GF-D8 (cell line): ENCODE measurements around the gene MYH1.
"Not testable (repeated sequence)": the region's sequence is repeated elsewhere in the genome, so short reads cannot be mapped to it uniquely, and the experiment has no call there.

Source experiments
- DNase-seq: peaks from one replicate; lab custom pipeline; 2025; lab: John Stamatoyannopoulos, UW

Gene MYH1

DNA sequence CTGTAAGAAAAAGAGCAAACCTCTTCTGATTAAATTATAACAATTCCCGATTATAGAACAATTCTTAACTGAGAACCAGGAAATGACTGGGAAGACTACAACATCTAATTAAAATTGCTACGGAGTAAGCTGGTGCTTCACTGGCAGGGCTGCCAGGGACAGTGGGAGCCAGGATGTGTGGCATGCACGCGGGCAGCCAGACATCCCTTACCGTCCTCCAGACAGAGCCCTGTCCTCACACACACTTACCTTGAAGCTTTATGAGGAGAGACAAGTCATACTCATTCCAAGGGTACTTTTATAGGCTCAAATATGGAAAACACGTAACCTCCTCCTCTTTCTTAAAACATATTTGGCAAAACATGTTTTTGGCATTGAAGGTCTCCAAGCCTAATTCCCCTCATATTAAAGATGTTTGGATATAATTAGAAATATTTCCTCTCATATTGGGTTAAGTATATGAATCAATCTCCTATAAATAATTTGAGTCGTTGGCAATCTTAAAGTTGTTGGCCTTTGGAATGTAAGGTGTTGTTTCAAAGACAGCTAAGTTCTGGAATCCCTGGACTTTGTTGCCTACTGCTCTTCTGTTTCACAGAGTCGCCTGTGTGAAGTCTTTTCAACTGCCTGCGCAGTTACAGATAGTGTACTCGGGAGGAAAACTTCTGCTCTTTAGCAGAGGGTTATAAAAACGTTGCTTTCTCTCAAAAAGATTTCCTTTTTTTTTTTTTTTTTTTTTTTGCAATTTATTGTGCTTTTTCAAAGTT is at the start of gene MYH1:
MYH1 (minus strand) TSS at position 272 of the 767 bp plus-strand sequence. CDS start 1,900 bp downstream, outside the sequence.
- DNase-seq, result no peak

DNA sequence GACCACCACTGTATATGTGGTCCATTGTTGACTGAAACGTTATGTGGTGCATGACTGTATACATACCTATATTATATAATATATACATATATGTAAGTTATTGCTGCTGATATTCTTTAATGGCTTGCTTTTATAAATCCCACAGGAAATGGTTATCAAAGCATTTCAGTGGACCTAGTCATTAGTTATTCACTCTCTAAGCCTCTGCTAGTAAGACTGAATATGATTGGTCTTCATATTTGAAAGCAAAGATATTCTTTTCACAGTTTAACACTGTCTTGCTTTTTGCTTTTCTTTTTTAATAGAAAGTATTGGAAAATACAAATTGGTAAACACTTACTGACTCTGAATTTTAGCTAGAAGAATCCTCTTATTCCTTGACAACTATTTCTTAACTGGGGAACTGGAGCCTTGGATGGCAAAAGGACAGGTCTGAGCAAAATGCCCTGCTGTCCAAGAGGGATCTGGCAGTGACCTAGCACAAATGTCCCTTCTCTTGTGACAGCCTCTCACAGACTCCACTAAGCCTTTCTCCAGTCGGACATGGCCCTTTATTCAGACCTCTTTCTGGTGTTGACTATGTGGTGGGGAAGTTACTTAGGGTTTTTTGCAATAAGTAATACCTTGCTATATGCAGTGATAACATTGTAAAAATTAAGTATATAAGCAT is 45.8 kb upstream of the MYH1 start:
- no peak for DNase-seq

DNA sequence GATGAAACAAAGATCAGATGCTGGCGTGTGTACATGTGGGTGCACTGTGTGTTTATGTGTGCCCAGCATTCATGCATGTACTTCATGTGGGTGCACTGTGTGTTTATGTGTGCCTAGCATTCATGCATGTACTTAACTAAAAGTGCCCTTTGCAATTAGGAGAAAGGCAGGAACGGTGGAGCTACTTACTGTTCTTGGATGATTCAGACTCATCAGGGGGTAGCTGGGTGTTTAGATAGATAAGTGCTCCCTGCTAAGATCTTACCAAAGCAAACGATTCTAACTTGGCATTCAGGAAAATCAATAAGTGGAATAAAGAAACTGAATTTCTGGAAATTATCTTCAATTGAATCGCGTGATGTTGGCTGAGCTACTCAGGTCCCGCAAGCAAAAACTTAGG is 39.7 kb upstream of the MYH1 start:
- no peak for DNase-seq

DNA sequence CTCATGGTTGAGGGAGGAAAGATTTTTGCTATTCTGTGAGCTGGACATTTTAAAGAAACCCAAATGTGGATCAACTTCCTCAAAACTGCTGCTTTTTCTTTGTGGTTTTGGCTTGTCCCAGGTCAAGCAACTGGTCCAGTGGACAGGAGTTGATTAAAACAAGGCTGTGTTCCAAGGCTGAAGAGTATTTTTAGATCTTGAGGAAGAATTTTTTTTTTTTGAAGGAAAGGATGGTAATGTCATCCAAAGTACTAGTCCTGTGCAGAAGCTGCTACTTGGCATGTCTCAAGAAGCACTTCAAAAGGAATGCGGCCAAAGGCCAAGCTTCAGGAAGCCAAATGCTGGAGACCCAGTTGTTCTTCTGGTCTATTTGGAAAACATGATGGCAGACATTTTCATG is 39.1 kb upstream of the MYH1 start:
- DNase-seq, result no peak

DNA sequence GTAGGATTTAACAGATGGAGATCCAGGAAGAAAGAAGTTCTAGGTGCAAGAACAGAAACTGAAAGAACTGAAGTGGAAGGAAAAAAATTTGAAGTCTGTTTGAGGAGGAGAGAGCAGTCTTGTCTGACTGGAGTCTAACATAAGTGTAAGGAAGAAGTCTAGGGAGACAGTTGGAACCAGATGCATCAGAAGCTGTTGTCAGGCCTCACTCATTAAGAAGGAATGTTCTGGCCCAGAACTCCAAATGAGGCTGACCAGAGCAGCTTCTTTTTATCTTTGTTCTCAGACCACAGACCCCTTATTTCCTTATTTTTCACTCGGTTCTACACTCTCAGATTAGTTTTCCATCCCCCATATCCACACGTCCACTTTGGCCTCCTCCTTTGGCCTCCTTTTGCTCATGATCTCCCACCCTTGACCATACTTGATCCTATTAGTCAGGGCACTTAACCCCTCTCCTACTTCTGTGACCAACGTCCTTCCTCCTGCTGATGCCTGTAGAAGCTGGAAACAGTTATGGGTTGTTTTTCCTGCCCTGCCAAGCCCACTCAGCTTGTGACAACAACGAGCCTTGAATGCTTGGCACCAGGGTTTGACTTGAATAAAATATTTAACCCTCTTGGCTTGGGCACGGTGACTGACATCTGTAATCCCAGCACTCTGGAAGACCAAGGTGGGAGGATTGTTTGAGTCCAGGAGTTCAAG is 38.1 kb upstream of the MYH1 start:
- no peak for DNase-seq

DNA sequence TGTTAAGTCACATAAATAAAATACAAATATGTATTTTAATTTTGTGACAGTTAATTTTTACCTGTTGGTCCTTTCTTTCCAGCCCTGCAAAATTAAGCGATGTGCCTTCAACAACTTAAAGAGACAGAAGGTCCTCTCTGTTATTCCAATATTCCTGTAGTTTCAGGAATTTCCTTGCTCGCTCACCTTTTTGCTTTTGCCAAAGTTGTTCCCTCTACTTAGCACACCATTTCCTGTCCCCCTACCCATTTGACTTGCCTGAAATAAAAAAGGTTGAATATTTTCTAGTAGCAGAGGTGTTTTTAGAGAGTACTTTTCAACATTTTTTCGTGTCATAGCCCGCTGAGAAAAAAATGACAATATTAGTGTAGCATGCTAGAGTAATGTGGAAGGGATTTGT is 31.7 kb upstream of the MYH1 start:
- DNase-seq, result no peak

DNA sequence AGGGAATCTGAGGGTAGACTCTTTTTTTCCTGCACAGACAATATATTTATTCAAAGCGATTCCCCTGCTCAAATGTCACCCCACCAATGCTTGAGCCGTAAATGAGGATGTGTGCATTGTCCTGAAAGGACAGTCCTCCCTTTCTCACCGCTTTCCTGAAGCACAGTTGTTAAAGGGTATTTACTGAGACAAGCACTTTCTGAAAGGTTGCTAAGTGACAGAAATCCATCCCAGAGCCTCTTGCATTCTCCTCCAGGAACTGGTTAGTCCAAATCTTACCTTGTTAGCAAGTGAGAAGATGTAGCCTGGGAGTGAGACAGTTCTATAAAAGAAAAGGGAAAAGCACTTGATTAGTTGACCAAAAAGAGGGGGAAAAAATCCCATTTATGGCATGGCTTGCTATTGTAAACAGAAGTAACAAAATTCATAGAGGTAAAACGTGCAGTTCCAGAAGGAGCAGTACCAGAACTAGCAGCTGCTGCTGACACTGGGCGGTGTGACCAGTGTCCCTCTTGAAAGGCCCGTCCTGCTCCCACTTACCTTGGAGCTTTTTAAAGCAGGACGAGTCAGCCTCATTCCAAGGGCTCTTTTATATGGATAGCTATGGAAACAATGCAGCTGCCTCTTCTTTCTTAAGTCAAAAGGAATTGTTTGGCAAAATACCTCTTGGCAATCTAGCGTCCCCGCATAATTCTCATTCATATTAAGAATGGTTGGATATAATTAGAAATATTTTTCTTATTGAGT is 30.9 kb upstream of the MYH1 start, which contains the start of gene MYH2:
MYH2 (minus strand) TSS at position 563 of the 747 bp plus-strand sequence. CDS start 1,738 bp downstream, outside the sequence.
- no peak for DNase-seq

DNA sequence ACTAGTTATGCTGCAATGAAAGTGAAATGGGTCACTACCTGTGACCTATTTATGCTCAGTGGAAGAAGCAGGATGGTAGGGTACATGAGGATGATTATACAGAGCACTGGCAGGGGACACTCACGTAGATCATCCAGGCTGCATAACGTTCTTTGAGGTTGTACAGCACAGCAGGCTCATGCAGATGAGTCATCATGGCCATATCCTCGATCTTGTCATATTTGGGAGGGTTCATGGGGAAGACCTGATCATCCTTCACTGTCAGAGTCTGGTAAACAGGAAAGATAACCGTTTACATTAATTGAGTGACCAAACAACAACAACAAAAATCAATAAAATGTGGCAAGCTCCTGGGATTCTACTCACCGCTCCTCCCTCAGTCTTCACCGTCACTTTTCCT is 29.0 kb upstream of the MYH1 start:
- DNase-seq, result no peak

DNA sequence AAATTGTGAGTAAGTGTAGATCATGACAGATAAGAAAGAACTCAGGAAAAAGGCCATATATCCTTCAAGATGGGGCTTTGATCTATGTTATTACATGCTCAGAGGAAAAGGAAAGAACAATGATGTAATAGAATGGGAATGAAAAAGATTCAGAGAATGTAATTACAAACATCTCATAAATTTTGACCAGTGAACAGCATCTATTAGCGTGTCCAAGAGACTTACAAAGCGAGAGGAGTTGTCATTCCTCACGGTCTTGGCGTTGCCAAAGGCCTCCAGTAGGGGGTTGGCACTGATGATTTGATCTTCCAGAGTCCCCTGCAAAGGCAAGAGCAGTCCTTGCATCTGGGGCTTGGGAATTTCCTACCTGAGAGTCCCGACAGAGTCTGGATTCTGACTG is 25.1 kb upstream of the MYH1 start:
- DNase-seq, result not testable (repeated sequence)

DNA sequence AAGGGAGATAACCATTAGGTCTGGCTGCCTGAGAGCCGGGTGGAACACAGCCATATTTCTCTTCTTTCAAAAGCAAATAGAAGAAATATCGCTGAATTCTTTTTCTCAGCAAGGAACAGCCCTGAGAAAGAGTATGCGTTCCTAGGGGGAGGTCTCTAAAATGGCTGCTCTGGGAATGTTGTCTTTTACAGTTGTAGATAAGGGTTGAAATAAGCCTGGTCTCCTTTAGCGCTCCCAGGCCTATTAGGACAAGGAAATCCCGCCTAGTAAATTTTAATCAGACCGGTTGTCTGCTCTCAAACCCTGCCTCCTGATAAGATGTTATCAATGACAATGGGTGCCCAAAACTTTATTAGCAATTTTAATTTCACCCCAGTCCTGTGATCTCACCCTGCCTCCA is 22.8 kb upstream of the MYH1 start:
- DNase-seq, result not testable (repeated sequence)

DNA sequence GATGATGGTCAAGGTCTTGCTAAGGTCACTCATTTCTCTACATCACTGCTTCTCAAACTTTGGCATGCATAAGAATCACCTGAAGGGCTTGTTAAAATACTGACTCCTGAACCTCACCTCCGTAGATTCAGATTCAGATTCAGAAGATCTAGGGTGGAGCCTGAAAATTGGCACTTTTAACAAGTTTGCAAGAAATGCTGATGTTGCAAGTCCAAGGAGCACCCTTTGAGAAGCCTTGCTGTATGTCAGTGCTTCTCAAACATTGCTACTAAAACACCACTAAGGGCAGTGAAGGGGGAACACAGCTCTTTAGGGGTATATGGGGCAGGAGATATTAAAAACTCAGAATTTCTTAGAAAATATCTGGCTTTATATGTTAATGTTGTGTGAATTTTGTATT is 13.7 kb upstream of the MYH1 start:
- no peak for DNase-seq

DNA sequence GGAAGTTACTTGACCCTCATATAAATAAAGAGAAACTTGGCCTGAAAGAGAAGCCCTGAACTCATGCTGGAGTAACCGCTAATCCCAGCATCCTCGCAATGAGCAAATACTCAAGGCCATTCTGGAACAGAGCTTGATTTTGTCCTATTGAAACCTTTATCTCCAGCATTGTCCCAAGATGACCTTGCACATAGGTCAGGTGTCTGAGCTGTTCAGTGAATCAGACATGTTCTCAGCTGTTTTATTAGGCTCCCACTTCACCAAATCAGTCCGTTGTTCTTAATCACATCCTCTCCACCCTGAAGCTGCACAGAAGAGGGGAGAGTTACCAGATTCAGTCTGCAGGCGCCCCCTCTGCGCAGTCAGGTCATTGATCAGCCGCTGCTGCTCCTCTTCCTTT is 9.1 kb upstream of the MYH1 start:
- DNase-seq, result no peak

DNA sequence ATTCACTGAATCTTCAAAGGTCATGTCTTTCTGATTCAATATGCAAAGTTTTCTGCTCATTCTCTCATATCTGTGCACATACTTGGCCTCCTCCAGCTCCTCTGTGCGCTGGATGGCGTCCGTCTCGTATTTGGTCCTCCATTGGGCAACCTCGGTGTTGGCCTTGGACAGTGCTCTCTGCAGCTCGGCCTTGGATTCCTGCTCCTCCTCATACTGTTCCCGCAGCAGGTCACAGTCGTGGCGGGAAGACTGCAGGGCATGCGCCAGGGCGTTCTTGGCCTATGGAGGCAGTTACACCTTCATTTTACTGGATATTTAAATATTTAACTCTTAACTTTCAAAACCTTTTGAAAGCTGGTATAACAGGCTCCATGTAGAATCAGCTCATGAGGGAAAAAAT is 8.2 kb upstream of the MYH1 start:
- no peak for DNase-seq

DNA sequence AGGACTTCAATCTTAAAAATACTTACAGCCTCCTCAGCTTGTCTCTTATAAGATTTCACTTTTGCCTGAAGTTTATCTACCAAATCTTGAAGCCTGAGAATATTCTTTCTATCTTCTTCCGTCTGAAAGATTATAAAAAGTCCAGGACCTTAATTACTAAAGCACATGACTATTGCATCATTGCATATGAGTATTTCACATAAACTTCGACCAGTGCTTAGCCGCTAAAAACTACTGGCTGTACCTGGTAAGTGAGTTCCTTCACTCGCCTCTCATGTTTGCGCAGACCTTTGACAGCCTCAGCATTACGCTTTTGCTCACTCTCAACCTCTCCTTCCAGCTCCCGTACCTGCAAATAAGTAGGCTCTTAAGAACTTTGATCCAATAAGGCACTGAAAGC is 4.7 kb upstream of the MYH1 start:
- no peak for DNase-seq

DNA sequence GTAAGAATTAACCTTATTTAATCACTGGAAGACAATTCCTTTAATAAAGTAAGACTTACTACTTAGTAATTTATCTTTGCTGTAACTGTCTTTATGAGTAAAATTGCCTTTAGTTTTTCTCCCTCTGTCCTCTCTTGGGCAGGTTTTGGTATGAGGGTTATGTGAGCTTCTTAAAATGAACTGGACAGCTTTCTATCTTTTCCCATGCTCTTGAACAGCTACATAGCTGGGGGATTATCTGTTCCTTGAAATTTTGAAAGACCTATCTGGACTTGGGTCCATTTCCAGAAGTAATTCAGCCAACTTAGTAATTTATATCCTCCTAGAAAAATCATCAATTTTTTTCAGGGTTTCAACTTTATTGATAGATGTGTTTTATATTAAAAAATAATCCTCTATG is 3.6 kb upstream of the MYH1 start:
- DNase-seq, result no peak

DNA sequence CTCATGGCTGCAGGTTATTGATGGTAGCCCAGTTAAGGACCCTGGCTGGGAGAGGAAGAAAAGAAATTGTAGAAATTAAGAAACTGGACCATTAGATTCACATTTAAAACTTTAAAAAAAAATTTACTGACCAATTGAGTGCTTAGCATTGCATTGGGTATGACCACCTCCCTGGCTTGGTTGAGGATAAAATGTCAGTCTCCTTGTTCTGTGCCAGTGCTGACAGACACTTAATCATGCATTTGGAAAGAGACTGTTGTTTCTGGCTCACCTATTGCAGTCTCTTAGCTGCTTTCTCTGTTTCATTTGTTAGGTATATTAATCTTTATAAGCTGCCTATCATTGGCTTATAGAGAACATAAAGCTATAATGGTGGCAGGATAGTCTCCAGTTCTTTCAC is 1.7 kb downstream of the MYH1 start:
- no peak for DNase-seq

DNA sequence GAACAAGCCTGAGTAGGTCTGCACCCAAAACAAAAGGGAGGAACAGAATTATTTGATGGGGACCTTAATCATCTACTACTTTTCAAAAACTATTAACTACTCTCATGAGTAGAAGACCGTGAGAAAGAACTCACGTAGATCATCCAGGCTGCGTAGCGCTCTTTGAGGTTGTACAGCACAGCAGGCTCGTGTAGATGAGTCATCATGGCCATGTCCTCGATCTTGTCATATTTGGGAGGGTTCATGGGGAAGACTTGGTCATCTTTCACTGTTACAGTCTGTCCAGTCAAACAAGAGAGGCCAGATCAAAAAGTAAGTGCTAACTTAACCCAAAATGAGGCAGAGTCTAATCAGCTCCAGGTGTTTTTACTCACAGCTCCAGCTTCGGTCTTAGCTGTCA is 2.3 kb downstream of the MYH1 start:
- DNase-seq, result no peak

DNA sequence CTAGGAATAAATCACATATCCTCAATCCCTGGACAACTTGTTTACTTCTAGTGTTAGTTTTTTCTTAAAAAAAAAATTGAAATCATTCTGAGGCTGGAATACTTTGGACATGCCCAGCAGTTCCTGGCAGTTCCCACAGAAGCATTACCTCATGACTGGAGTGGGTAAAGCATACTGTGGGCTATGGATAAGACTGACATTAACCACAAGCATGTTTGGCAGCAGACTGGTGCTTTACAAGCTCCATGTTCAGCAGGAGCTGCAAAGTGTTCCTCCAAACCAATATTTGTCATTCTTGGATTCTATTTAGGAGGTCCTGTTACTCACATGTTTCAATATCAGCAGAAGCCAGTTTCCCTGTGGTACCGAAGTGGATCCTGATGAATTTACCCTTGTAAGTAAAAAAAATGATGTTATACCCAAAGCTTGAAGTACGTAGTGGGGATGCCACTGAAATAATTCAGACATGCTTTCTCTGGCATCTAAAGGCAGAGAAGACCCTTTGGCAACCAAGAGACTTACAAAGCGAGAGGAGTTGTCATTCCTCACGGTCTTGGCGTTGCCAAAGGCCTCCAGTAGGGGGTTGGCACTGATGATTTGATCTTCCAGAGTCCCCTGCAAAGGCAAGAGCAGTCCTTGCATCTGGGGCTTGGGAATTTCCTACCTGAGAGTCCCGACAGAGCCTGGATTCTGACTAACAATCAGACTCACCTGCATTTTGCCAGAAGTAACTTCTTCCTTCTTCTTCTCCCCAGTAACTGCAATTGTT is 4.9 kb downstream of the MYH1 start:
- no peak for DNase-seq

DNA sequence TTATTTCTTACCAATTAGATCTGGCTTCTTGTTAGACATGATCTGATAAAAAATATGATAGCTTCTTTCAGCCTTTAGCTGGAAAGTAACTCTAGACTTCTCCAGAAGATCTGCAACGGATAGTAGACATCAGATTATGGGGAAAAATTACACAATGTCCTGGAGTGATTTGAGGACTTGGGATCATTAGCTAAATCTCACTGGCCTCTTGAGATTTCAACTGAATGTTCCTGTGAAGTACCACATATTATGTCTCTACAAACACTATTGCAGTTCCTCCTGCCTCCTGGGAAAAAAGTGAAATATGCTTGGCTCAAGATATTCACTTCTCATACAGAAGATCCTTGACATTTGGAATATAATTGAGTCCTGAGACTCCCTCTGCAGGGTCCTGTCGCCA is 5.5 kb downstream of the MYH1 start:
- no peak for DNase-seq

DNA sequence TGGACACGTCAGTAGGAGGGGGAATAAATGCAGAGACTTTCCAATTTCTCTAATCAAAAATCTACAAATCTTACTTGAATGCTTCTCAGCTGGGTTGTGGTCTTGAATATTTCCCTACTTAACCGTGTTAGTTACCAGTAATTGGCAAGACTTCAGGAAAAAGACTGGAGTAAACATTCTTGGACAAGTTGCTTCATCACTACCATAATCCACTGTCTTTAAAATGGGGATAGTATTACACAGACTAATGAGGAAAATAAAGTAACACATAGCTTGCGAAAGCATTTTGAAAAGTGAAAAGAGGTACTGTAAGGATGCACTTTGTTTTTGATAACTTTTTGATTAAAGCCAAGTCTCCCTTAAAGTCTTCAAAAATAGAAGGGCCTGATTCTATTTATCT is 18.4 kb downstream of the MYH1 start:
- DNase-seq, result no peak

DNA sequence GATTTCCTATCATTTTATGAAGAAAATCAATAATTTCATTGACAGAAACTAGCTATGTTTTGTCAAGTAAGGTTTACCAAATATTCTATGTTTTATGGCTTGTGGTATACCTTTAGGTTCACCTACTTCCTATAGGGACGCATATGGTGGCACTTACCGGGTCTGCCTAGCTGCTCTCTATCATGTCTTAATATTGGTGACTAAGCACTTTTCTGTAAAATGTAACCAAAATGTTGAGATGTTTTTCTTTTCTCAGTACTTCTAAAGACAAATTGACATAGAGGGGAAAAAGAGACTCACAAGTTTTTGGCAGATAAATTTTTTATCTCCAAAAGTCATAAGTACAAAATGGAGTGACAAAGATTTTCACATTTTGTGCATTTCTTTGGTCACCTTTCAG is 26.3 kb downstream of the MYH1 start:
- DNase-seq, result no peak

DNA sequence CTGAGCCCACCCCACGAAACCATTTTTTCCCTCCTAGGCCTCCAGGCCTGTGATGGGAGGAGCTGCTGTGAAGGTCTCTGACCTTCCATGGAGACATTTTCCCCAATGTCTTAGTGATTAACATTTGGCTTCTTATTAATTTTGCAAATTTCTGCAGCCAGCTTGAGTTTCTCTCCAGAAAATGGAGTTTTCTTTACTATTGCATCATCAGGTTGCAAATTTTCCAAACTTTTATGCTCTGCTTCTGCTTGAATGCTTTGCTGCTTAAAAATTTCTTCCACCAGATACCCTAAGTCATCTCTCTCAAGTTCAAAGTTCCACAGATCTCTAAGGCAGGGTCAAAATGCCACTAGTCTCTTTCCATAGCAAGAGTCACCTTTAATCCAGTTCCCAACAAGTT is 36.1 kb downstream of the MYH1 start:
- DNase-seq, result no peak
